NCI-H2227 (cell line): Measurements from ENCODE around the gene CALML4.
"Not testable (repeated sequence)": the region's sequence is repeated elsewhere in the genome, so short reads cannot be mapped to it uniquely, and the experiment has no call there.

Experiments
- DNase-seq: peaks from one replicate; lab custom pipeline; 2025; ENCODE audit not compliant: unreplicated experiment; lab: John Stamatoyannopoulos, UW

Gene CALML4, protein sequence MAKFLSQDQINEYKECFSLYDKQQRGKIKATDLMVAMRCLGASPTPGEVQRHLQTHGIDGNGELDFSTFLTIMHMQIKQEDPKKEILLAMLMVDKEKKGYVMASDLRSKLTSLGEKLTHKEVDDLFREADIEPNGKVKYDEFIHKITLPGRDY

DNA sequence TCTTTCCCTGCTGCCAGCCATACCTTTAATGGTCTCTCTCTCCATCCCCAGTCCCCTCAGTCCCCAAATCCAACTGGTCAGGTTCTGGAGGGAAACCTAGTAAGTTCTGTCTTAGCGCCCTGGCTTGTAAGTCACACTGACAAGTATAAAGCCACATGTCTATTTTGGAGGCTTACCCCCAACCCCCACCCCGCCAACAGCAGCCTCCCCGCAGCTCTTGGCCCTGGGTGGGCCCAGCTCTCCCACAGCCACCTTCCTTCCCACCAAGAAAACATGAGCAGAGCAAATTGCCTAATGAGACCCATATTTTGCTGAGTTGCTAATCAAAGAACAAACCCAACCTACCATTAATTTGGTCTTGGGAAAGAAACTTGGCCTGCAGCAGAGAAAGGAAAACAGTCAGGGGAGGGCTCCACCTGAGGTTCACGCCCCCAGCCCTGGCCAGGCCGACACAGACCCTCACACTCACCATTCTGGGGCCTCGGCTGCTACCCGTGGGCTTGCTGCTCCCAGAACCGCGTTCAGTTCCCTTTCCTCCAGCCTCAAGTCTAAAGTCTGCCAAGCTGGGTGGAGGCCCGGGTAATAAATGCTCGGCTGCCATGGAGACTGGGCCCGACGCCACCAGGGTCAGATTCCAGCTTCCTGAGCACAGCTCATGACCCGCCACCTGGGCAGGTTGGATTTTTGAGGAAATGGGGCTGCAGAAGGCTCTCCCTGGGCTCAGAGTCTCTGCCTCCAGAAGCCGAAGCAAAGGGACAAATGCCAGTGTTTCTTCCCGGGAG is at the start of gene CALML4:
TSS of gene CALML4 (minus strand) at position 557 of the 782 bp plus-strand sequence. CDS start at position 472, 85 bp downstream.
- DNase-seq, result no peak

DNA sequence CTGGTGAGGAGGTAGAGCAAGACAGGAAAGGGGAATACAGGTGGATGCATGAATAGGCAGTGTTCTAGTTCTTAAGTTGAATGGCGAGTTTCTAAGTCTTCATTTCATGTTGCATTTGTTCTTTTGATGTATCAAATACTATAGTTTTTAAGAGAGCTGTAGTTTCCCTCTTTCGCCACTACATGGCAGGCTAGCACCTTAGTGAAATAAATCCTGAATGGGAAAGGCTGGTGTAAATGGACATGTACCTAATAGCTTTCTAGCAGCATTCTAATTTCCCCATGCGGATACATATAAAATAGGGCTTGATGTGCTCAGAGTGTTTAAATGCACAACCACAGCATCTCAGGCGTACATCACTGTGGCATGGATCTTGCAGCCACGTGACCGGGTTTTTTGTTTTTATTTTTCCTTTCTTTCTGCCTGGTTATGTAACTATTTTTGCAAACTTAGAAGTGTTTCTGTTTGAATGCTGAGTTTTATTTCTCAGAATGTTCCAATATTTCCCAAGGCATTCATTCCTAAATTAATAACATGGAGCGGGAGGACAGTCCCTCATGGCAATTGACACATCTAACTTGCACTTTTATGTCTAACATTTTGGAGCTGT is 47.9 kb upstream of the CALML4 start:
- peak; percentile 78 for DNase-seq

DNA sequence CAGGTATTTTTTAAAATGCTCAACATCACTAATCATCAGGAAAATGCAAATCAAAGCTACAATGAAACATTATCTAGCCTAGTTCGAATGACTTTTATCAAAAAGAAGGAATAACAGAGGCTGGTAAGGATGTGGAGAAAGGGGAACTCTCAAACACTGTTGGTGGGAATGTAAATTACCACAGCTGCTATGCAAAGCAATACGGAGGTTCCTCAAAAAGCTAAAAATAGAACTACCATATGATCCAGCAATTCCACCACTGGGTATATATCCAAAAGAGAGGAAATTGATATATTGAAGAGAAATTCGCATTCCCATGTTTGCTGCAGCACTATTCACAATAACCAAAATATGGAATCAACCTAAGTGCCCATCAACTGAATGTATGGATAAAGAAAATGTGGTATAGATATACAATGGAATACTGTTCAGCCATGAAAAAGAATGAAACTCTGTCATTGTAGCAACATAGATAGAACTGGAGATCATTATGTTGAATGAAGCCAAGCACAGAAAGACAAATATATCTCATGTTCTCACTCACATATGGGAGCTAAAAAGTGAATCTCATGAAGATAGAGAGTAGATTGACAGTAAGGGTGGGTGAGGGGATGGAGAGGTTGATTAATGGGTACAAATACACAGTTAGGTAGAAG is 44.1 kb upstream of the CALML4 start:
- no peak for DNase-seq

DNA sequence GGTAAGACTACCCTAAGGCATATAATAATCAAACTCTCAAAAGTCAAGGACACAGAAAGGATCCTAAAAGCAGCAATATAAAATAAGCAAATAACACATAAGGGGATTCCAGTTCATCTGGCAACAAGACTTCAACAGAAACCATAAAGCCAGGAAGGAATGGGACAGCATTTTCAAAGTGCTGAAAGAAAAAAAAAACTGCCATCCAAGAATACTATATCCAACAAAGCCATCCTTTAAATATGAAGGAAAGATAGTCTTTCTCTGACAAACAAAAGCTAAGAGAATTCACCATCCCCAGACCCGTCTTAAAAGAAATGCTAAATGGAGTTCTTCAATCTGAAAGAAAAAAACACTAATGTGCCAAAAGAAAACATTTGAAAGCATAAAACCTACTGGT is 39.1 kb upstream of the CALML4 start:
- no peak for DNase-seq

DNA sequence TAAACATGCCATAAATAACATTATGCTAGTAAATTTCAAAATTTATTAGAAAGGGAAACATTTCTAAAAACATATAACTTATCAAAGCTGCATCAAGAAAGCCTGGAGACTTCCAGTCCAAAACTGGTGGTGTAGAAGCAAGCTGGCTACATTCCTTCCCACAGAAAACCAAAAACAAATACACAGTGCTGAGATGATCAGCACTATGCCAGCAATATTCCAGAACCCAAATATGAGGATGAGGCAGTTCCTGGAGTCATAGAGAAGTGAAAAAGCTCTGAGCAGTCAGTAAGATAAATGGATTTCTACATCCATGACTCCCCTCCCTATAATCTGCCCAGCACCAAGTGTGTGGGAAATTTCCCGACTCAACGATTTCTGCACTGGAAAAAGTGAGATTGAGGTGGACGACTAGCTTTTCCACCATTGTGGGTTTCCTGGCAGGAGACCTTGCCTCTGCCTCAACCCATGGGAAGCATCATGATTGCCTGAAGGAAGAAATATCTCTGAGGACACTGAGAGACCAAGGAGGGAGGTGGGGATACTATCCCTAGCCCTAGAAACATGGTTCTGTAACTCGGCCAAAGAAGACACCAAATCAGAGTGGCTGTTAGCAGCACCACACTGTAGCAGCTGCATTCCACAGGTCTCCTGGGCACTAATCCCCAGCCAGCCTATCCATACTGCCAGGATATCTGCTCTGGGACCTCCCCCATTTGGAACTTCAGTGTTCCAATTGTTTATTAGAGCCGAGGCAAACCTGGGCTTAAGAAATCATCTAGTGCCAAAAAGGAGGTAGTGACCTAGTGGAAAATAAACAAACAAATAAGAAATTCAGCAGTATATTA is 36.2 kb upstream of the CALML4 start:
- DNase-seq, result no peak

DNA sequence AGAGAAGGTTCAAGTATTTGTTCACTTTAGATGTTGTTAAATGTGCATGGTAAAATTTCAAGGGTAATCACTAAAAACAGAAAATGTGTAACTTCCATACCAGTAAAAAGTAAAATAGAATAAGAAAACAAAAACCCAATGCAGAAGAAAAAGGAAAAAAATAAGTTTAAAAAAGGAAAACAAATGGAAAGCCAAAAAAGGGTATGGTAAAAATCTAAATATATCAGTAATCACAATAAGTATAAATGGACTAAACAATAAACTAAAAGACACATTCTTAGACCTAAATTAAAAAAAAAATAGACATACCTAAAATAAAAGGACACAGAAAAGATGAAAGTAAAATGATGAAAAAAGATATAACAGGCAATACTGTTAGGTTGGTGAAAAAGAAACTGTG is 33.9 kb upstream of the CALML4 start:
- no peak for DNase-seq

DNA sequence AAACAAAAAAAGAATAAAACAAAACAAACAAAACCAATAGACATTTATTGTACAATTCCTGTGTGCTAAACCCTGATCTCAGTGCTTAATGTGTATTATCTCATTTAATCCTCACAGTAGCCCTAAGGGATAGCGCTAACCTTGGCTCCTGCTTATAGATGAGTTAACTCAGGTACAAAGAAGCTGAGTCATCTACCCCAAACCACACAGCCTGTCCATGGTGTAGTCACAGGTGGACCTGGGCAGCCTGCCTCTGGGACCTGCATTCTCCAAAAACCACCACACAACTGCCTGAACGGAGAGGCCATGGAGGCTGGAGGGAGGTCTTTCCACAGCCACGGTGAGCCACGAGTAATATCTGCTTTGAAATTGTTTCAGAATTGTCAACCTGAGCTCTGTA is 29.9 kb upstream of the CALML4 start:
- no peak for DNase-seq

DNA sequence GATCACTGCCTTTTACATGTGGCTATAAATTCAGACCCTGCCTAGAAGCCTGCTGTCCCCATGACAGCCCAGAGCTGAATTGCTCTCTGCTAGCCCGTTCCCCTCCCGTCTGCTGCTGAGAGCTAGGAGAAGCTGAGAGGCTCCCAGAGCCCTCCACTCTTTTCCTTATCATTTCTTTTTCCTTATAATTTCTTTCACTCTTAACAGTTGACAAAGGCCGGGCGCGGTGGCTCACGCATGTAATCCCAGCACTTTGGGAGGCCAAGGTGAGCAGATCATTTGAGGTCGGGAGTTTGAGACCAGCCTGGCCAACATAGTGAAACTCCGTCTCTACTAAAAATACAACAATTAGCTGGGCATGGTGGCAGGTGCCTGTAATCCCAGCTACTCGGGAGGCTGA is 29.4 kb upstream of the CALML4 start:
- not testable (repeated sequence) for DNase-seq

DNA sequence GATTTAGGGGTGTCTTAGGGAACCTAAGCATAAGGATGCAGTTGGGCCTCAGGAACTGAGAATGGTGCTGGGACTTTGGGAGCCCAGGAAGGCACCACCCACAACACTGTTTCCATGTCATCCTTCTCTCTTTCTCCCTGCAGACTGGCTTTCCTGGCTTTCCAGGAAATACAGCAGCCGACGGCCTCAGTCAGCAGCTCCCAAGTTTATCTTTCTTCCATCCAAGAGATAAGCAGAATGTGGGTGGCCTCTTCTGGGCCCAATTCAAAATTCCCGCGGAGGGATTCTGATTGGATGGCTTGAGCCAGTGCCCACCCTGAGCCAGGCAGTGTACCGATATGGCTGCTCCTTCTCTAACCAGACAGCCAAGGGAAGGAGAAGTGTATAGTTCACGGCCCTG is 28.9 kb upstream of the CALML4 start:
- DNase-seq, result peak; percentile 18

DNA sequence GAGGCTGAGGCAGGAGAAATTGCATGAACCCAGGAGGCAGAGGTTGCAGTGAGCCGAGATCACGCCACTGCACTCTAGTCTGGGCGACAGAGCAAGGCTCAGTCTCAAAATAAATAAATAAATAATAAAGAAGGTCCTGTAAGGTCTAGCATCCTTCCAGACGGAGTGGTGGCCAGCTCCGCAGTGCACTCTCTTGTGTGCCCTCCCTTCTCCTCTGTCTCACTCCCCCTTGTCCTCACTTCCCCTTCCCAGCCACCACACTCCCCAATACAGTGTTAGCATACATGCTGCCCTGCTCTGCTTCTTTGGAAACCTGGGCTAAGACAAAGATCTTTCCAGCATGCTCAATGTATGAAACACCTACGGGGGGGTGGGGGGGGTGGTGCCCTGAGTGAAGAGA is 27.8 kb upstream of the CALML4 start:
- no peak for DNase-seq

DNA sequence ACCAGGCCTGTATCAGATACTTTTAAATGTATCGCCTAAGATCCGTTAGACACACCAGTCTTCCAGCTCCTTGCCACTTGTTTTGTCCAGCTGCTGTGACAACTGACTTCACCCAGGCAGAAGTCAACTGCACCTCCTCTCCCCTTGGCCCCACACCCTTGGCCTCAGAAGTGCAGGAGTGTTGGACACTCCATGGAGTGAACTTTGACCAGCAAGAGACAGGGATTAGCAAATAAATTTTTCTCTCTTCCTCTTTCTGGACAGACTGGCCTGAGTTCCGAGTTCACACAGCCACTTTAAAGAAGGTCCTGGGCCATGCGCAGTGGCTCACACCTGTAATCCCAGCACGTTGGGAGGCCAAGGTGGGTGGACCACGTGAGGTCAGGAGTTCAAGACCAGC is 27.3 kb upstream of the CALML4 start:
- no peak for DNase-seq

DNA sequence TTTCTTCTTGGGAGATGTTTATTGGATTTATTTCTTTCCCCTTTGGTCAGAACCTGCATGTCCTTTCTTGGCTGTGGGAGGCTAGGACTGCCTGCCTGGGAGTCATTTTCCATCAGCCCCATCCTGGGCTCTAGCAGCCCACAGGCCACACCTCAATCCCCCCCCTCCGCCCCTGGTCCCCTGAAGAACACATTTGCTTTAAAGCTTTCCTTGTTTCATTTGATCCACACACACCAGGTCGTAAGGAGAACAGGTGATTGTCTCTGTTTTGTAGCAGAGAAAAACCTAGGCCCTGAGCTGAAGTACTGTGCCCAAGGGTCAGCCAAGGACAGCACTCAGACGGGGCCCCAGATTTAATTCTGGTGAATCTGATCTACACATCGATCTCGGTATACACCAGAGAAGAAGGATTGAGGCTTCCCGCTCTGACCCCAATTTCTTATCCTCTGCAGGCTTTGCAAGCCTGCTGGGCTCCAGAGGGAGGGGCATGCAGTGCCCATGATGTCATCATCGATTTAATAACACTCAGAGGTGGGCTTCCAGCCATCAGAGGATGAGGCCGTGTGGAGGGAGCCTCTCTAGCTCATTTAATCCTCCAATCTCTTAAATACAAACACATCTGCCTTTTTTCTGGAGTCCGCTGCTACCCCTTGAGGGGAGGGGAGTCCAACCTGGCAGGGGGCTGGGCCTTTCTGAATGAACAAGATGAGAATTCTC is 26.1 kb upstream of the CALML4 start:
- peak; percentile 67 for DNase-seq

DNA sequence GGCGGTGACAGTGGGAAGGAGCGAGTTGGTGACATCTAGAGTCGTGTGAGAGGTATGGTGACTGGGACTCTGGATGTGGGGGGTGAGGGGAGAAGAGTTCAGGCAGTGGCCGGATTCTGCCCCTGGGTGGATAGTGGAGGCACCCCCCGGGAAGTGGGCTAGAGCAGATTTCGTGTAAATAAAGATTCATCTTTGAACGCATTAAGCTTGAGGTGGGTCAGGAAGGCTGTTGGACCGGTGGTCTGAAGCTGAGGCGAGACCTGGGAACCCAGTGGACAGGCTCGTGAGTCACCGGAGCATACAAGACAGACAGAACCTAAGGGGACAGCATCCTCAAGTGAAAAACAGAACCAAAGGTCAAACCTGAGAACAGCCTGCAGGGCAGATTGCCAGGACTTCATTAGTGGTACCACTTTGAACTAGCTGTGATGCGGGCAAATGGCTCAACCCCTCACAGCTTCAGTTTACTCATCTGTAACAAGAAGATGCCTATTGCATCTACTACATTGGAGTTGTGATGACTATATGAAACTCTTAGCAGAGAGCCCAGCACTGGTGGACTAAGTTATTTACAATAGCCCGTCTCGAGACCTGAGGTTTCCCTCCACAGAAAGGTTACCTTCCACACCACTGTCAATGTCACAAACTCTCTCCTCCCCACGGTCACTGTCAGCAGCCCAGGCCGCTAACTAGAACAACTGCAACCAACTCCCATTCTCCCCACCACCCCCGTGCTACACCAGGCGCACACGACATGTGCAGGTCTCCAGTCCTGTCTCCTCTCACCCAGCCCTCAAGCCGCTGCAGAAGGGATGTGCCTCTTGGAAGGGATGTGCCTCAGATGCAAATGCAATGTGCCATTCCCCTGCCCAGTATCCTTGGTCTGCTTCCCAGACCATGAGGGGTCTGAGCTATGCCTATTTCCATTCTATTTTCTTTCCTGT is 25.3 kb upstream of the CALML4 start:
- peak; percentile 8 for DNase-seq

DNA sequence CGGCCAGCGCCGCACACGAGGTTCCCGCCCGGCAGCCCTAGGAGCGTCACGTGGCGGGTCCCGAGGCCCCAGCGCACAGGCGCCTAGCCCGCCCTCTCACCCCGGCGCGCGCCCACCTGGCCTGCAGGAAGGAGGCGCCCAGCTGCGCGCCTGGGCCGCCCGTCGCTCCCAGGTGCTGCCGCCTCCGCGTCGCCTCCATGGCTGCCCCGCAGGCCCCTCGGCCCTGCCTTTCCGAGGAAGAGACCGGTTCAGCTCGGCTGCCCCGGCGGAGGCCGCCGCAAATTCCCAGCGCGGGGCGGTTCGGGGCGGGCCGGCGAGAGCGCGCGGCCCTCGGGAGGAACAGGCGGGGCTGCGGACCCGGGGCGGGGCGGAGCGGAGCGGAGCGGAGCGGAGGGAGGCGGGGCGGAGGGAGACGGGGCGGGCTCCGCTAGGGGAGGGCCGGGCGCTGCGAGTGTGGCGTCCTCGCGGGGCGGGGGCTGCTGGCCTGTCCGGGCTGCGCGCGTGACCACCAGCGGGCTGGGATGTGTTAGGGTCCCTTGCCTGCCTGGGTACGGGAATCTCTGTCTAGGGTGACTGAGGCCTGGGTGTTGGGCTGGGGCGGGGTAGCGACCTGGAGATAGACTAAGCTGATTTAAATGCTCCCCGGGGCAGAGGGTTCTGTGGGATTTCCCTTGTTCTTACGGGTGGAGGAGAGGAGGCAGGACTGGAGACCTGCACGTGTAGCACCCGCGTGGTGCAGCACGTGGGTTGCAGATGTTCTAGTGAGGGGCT is 24.4 kb upstream of the CALML4 start, which contains the start of gene CLN6:
TSS of gene CLN6 (minus strand) at position 343 of the 771 bp plus-strand sequence. CDS start at position 199, 144 bp downstream.
- DNase-seq, result peak; percentile 83

DNA sequence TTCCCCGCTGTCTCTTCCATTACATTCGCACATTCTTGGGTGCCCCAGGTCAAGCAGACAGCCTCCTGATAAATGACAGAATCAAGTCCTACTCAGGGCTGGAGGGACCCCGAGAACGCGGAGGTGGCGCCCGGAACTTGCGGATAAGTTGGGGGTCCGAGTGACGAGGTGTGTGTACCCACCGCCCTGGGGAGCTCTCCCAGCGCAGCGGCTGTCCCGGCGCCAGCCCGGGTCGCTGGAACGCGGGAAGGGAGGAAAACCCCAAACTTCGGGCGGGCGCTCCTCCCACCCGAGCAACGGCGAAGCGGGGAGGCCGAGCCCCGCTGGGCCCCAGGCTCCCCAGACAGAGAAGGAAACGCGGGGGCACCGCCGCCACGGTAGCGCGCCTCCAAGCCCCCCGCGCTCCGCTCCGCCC is 23.8 kb upstream of the CALML4 start:
- DNase-seq, result peak; percentile 38

DNA sequence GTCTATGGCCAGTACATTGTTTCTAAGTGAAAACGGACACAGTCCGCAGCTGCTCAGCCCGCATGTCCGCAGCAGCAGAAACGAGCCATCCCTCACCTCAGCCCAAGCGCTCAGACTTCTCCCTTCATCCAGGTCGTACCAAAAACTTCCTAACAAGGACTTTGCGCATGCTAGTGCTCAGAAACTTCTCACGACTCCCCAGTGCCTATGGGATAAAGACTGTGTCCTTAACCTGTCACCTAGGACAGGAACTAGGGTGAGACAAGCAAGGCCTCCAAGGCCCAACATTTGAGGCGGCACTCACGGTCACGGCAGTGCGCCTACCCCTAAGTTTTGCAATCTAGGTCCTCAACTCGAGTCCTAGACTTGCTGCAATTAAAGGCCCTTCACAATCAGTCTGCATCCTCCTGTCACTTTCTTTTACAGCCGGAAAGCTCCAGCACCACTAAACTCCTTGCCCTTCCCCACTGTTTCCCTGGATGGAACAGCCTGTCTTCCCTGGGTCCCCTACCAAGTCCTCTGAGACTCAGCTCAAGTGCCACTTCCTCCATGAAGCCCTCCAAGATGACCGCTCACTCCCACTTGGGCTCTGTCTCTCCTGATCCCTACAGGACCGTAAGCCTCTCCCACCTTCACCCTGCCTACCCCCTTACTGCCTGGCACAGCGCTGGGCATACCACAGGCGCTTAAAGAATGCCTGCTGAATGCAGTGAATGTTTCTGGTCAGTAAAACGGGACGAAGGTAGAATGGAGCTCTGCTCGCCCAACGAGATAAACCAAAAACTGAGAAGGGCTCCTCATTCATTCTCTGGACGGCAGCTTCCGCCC is 23.2 kb upstream of the CALML4 start:
- DNase-seq, result no peak

DNA sequence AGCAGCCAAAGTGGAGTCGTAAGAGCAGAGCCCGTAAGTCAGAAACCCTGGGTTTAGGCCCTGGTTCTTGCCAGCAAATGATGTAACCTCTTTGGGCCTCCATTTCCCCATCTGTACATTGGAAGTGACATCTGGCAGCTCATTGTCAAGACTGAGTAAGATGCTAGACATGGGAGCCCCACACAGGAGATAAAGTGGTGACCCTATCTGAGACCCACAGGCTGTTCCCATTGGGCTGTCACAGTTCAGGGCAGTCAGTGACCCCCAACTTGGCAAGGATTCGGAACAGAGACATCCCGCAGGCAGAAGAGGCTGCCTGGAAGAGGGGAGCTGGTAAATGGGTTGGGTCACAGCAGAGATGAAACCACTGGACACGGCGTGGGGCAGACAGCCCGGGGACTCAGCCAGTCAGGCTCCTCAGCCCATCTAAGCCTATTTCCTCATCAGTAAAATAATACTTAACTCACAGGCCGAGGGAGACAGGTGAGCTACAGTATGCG is 22.6 kb upstream of the CALML4 start:
- no peak for DNase-seq
